ENCODE data around the gene LRRFIP1. TPM values are rescaled to one million over a fixed set of nuclear protein-coding genes. Genes with fewer than 3 reads are reported as not detected.

Gene LRRFIP1
- total RNA-seq, 1 donor from 2014 or later, result 157 TPM

GRCh38 chr2:237614151-237614720 is 13.2 kb upstream of the LRRFIP1 start:
- DNase-seq (ENCODE audit: low spot score), result no peak
- intact Hi-C loops (cut with DNase I), result no loop called here

- intact Hi-C loops (cut with DNase I), result no loop called here
- no peak for DNase-seq (ENCODE audit: low spot score)
Measured at GRCh38 chr2:237615631-237616249, 11.6 kb upstream of the LRRFIP1 start.

GRCh38 chr2:237616373-237616733 is 11.0 kb upstream of the LRRFIP1 start:
- no peak for DNase-seq (ENCODE audit: low spot score)
- intact Hi-C loops (cut with DNase I), result no loop called here

- intact Hi-C loops (cut with DNase I), result no loop called here
- no peak for DNase-seq (ENCODE audit: low spot score)
Measured at GRCh38 chr2:237616734-237617586, 10.4 kb upstream of the LRRFIP1 start.

- DNase-seq (ENCODE audit: low spot score), result no peak
- intact Hi-C loops (cut with DNase I), result no loop called here
Measured at GRCh38 chr2:237617587-237617982, 9.8 kb upstream of the LRRFIP1 start.

- DNase-seq (ENCODE audit: low spot score), result no peak
- intact Hi-C loops (cut with DNase I), result no loop called here
Measured at GRCh38 chr2:237618449-237618848, 8.9 kb upstream of the LRRFIP1 start.

- intact Hi-C loops (cut with DNase I), result no loop called here
- no peak for DNase-seq (ENCODE audit: low spot score)
Measured at GRCh38 chr2:237623428-237624403, 3.7 kb upstream of the LRRFIP1 start.

- intact Hi-C loops (cut with DNase I), result no loop called here
- DNase-seq (ENCODE audit: low spot score), result no peak
Measured at GRCh38 chr2:237624565-237624964, 2.8 kb upstream of the LRRFIP1 start.

- DNase-seq (ENCODE audit: low spot score), result no peak
- intact Hi-C loops (cut with DNase I), result loop anchor here (5.0 kb wide), 1 partner anchor 37 kb away; no protein-coding TSS in a partner anchor
Measured at GRCh38 chr2:237625216-237625705, 2.1 kb upstream of the LRRFIP1 start.

GRCh38 chr2:237625777-237626176 is 1.6 kb upstream of the LRRFIP1 start:
- no peak for DNase-seq (ENCODE audit: low spot score)
- intact Hi-C loops (cut with DNase I), result loop anchor here (5.0 kb wide), 1 partner anchor 37 kb away; no protein-coding TSS in a partner anchor

- DNase-seq (ENCODE audit: low spot score), result no peak
- intact Hi-C loops (cut with DNase I), result loop anchor here (5.0 kb wide), 1 partner anchor 35 kb away; no protein-coding TSS in a partner anchor
Measured at GRCh38 chr2:237626813-237627440, 460 bp upstream of the LRRFIP1 start.

- intact Hi-C loops (cut with DNase I), result loop anchor here (5.0 kb wide), 1 partner anchor 34 kb away; no protein-coding TSS in a partner anchor
- no peak for DNase-seq (ENCODE audit: low spot score)
Measured at GRCh38 chr2:237628247-237629187, 1.1 kb downstream of the LRRFIP1 start.

- intact Hi-C loops (cut with DNase I), result loop anchor here (5.0 kb wide), 1 partner anchor 33 kb away; no protein-coding TSS in a partner anchor
- no peak for DNase-seq (ENCODE audit: low spot score)
Measured at GRCh38 chr2:237629188-237629534, 1.8 kb downstream of the LRRFIP1 start.

- no peak for DNase-seq (ENCODE audit: low spot score)
- intact Hi-C loops (cut with DNase I), result loop anchor here (5.0 kb wide), 1 partner anchor 33 kb away; no protein-coding TSS in a partner anchor
Measured at GRCh38 chr2:237629739-237630138, 2.4 kb downstream of the LRRFIP1 start.

- intact Hi-C loops (cut with DNase I), result no loop called here
- no peak for DNase-seq (ENCODE audit: low spot score)
Measured at GRCh38 chr2:237630216-237631000, 3.0 kb downstream of the LRRFIP1 start.

- no peak for DNase-seq (ENCODE audit: low spot score)
- intact Hi-C loops (cut with DNase I), result no loop called here
Measured at GRCh38 chr2:237631007-237631785, 3.8 kb downstream of the LRRFIP1 start.

Data from cardiac septum (tissue), 1 donor.